Adipose tissue (tissue), 3 donors: Measurements from ENCODE around the gene GART. TPM values are rescaled to one million over a fixed set of nuclear protein-coding genes. Genes with fewer than 3 reads are reported as not detected.
"Not testable (repeated sequence)": the region's sequence is repeated elsewhere in the genome, so short reads cannot be mapped to it uniquely, and the experiment has no call there.

Source experiments
- H3K27ac ChIP-seq: one replicate; pipeline ENCODE4 v1.5.1; 2013; ENCODE audit warnings: low read depth, low read length
- WGBS, 3 donors: extraction: QIAGEN DNeasy Blood & Tissue Kit; methylation state at CpG; one replicate each; pipeline ENCODE4 v1.1.7; 2013; 5-methylcytosine and 5-hydroxymethylcytosine counted together
- polyA plus RNA-seq, 3 donors: library from polyadenylated mRNA; stranded (reverse); fragments of 200-250 nt; gene quantifications; one replicate each; pipeline ENCODE4 v1.2.3, GENCODE V29; 2013
- donor health status: healthy with polysubstance abuse.
- donor health status: Bipolar disorder and iron deficiency.
- donor health status: healthy.

Gene GART
- 10 to 100 TPM; 16.7 to 45.5 (median 26.0) TPM for polyA plus RNA-seq

- H3K27ac ChIP-seq, result peak within 1 kb of the TSS; percentile 99
- 0 to 1% (median 1%) methylated on average over 56 of the region's 56 CpGs for WGBS, 3 donors
Measured at GRCh38 chr21:33541756-33542639, at the start of gene GART. GART (minus strand) TSS chr21:33542117; CDS start chr21:33539315, 2,802 bp downstream.

- peak within 1 kb of the TSS; percentile 21 for H3K27ac ChIP-seq
- 1% methylated on average over 61 to 78 of the region's 78 CpGs for WGBS, 3 donors
Measured at GRCh38 chr21:33588485-33589335, 46.8 kb upstream of the GART start, which contains the start of gene DONSON. DONSON (minus strand) TSS chr21:33588684; CDS start chr21:33588641, 43 bp downstream.

GRCh38 chr21:33587792-33588484, 46.0 kb upstream of the GART start:
- H3K27ac ChIP-seq, result peak overlapping the region; percentile 21
- 1 to 2% (median 1%) methylated on average over 56 to 57 of the region's 57 CpGs for WGBS, 3 donors

- 81 to 82% (median 82%) methylated on average over 6 of the region's 6 CpGs for WGBS, 3 donors
- no peak overlapping the region for H3K27ac ChIP-seq
Measured at GRCh38 chr21:33586927-33587326, 45.0 kb upstream of the GART start.

GRCh38 chr21:33584455-33584854, 42.5 kb upstream of the GART start:
- WGBS, 3 donors, result 49 to 85% (median 83%) methylated on average over 3 of the region's 3 CpGs
- no peak overlapping the region for H3K27ac ChIP-seq

- WGBS, 3 donors, result 86 to 90% (median 89%) methylated on average over 7 of the region's 7 CpGs
- no peak overlapping the region for H3K27ac ChIP-seq
Measured at GRCh38 chr21:33578959-33579542, 37.1 kb upstream of the GART start.

- H3K27ac ChIP-seq, result no peak overlapping the region
- WGBS, 3 donors, result 65 to 88% (median 79%) methylated on average over 2 of the region's 2 CpGs
Measured at GRCh38 chr21:33578214-33578613, 36.3 kb upstream of the GART start.

GRCh38 chr21:33576741-33577141, 34.8 kb upstream of the GART start:
- H3K27ac ChIP-seq, result not testable (repeated sequence)
- 24 to 48% (median 46%) methylated on average over 2 of the region's 2 CpGs for WGBS, 3 donors

- 32 to 64% (median 47%) methylated on average over 3 of the region's 3 CpGs for WGBS, 3 donors
- no peak overlapping the region for H3K27ac ChIP-seq
Measured at GRCh38 chr21:33572350-33572749, 30.4 kb upstream of the GART start.

- WGBS, 3 donors, result 84 to 95% (median 93%) methylated on average over 5 of the region's 5 CpGs
- H3K27ac ChIP-seq, result no peak overlapping the region
Measured at GRCh38 chr21:33569991-33570390, 28.1 kb upstream of the GART start.

- 73 to 82% (median 75%) methylated on average over 2 of the region's 2 CpGs for WGBS, 3 donors
- no peak overlapping the region for H3K27ac ChIP-seq
Measured at GRCh38 chr21:33568448-33568847, 26.5 kb upstream of the GART start.

GRCh38 chr21:33567914-33568313, 26.0 kb upstream of the GART start:
- 83 to 88% (median 88%) methylated on average over 6 of the region's 6 CpGs for WGBS, 3 donors
- H3K27ac ChIP-seq, result no peak overlapping the region

- no peak overlapping the region for H3K27ac ChIP-seq
- WGBS, 3 donors, result 96 to 97% (median 96%) methylated on average over 2 of the region's 2 CpGs
Measured at GRCh38 chr21:33566514-33566913, 24.6 kb upstream of the GART start.

- WGBS, 3 donors, result 96 to 99% (median 97%) methylated on average over 2 of the region's 2 CpGs
Measured at GRCh38 chr21:33562389-33562788, 20.5 kb upstream of the GART start.

GRCh38 chr21:33561373-33561772, 19.5 kb upstream of the GART start:
- H3K27ac ChIP-seq, result no peak overlapping the region
- 52 to 83% (median 75%) methylated on average over 2 of the region's 2 CpGs for WGBS, 3 donors

More at GRCh38 chr21:33562389-33562788, 20.5 kb upstream of the GART start:
- H3K27ac ChIP-seq, result no peak overlapping the region

- no peak overlapping the region for H3K27ac ChIP-seq
Measured at GRCh38 chr21:33560965-33561364, 19.0 kb upstream of the GART start.

GRCh38 chr21:33559813-33560212, 17.9 kb upstream of the GART start:
- H3K27ac ChIP-seq, result no peak overlapping the region
- WGBS, 3 donors, result 86 to 93% (median 90%) methylated on average over 10 of the region's 10 CpGs

GRCh38 chr21:33558777-33559421, 17.0 kb upstream of the GART start:
- whole genome bisulfite sequencing, 3 donors, result 60 to 82% (median 80%) methylated on average over 4 of the region's 4 CpGs
- H3K27ac ChIP-seq, result no peak overlapping the region
